Liver (tissue), 3 donors: Measurements from ENCODE around the gene KRTAP10-8.

Experiments used
- CTCF ChIP-seq: fragments of 150-350 bp; IDR thresholded peaks from 2 replicates; pipeline ENCODE4 v1.5.1; 2017; ENCODE audit warnings: improper control_type of control experiment, low read depth, low read length; ENCODE audit not compliant: missing input control
- JUND ChIP-seq, 2 donors: IDR thresholded peaks; 2 replicates each; pipeline ENCODE4 v1.6.1; 2016; ENCODE audit warnings: antibody characterized with exemption in 2 of 2
- donor health status: healthy.
- donor health status: healthy.

DNA sequence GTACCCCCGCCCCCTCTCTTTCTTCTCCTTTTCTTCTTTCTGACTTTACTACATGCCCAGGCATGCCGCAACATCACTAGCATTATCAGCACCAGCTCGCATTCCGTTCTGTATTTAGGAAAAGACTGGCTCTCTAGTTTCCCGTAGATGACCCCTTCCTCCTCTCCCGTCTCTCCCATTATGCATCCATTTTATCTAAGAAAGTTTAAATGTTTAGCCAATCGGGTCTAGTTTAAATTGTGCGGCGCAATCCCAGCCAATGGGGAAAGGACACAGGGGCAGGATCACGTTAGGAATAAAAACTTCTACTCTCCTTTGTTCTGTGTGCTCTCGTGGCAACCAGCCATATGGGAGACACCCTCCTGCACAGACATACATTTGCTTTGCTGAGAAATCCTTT lies 13.8 kb upstream of the KRTAP10-8 start:
- TF ChIP-seq CTCF = no peak
- TF ChIP-seq JUND (IDR thresholded peaks at IDR 0.05) = no peak
